HG02763 (cell line): ENCODE measurements around the gene IL17F.

Experiments
- ATAC-seq: cut with Tn5 transposase; IDR thresholded peaks from one replicate; pipeline ENCODE4 v1.9.1; 2021; ENCODE audit warnings: mild to moderate bottlenecking, moderate library complexity; ENCODE audit not compliant: unreplicated experiment

The IL17F gene

GRCh38 chr6:52195886-52196285, 48.4 kb downstream of the IL17F start:
- ATAC-seq: no peak

- no peak for ATAC-seq
Measured at GRCh38 chr6:52191824-52192223, 52.5 kb downstream of the IL17F start.

GRCh38 chr6:52190409-52190808, 53.9 kb downstream of the IL17F start:
- ATAC-seq: no peak

- ATAC-seq: no peak
Measured at GRCh38 chr6:52189974-52190373, 54.3 kb downstream of the IL17F start.

GRCh38 chr6:52187098-52187497, 57.2 kb downstream of the IL17F start:
- no peak for ATAC-seq
